ENCODE results near the gene GYG2.

GRCh38 chrX:2924151-2924550 lies 95.4 kb downstream of the GYG2 start:
- TF ChIP-seq EZH2 (IDR thresholded peaks at IDR 0.05) (no peak), POLR2AphosphoS5 (IDR thresholded peaks at IDR 0.05; ENCODE audit: borderline replicate concordance, low read depth, low read length) (no peak)
